HG03039 (cell line): ENCODE data around the gene DYNC1LI2.

Source experiments
- ATAC-seq: cut with Tn5 transposase; IDR thresholded peaks from one replicate; pipeline ENCODE4 v1.9.1; 2021; ENCODE audit warnings: mild to moderate bottlenecking, moderate library complexity; ENCODE audit not compliant: unreplicated experiment

The DYNC1LI2 gene

GRCh38 chr16:66740533-66740932 is 10.9 kb downstream of the DYNC1LI2 start:
- no peak for ATAC-seq

DNA sequence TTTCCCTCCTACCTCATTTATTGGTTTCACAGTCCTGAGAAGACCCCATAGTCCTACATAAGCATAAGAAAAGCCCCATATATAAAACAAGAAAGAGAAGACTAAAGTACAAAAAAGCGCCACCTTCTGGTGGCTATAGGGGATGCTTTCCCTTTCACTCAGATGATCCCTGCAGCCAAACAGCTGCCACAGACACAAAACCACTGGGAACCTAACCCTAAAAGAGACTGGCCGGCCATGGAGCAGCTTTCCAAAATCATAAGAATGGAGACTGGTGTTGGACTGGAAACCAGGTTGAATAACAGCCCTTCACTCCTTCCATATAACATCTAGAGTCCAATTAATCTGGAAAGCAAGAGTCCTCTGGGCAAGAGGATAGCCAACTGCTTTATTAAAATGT is 11.4 kb downstream of the DYNC1LI2 start:
- no peak for ATAC-seq

GRCh38 chr16:66735891-66736290 is 15.5 kb downstream of the DYNC1LI2 start:
- no peak for ATAC-seq

GRCh38 chr16:66731101-66731500 is 20.3 kb downstream of the DYNC1LI2 start:
- no peak for ATAC-seq

GRCh38 chr16:66728804-66729203 is 22.6 kb downstream of the DYNC1LI2 start:
- ATAC-seq = no peak

- no peak for ATAC-seq
Measured at GRCh38 chr16:66728117-66728787, 23.2 kb downstream of the DYNC1LI2 start.

GRCh38 chr16:66720766-66721165 is 30.6 kb downstream of the DYNC1LI2 start:
- ATAC-seq = no peak

- ATAC-seq = no peak
Measured at GRCh38 chr16:66719246-66719645, 32.2 kb downstream of the DYNC1LI2 start.

DNA sequence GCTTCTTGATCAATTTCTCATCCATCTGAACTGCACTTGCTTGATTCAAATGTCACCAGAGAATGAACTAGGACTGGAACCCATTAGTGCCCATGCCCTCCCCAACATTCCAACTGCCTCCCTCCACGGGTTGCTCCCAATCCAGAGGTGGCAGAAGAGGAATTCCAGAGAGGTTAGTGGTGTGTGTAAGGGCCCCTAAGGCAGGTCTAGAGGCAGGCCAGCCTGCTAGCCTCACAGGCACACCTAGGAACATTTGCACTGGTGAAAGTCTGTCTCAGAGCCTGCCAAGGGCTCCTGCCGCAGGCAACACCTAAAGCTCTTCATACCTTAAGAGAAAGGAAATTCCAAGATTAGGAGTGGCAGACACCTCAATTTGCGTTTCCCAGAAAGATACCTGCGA is 33.6 kb downstream of the DYNC1LI2 start:
- no peak for ATAC-seq

GRCh38 chr16:66717112-66717675 is 34.2 kb downstream of the DYNC1LI2 start:
- no peak for ATAC-seq

DNA sequence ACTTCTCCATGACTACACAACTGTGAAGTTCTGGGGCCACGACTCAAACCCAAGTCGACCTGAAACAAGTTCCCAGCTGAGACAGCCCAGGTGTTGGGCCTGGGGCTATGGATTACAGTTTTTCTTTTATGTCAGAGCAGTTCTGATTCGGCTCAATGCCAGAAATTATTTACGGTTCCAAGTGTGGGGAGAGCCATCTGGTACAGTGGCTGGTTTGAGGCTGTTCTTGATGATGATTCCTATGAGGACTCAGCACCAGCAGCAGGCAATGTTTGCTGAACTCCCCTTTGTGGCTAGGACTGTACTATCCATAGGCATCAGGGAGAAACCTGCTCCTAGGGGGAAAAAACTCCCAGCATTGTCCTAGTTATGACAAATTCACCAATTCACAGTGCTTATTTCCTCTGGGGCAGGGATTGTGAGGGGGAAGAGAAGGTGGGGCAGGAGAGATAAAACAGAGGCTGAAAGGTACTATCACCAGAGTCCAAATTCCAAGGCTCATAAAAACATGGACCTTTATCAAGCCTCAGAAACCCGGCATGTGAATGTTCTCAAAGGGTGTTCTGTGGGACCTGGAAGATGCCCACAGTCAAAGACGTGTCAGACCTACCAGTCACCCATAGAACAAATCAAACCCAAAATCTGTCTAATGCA is 36.6 kb downstream of the DYNC1LI2 start:
- no peak for ATAC-seq

DNA sequence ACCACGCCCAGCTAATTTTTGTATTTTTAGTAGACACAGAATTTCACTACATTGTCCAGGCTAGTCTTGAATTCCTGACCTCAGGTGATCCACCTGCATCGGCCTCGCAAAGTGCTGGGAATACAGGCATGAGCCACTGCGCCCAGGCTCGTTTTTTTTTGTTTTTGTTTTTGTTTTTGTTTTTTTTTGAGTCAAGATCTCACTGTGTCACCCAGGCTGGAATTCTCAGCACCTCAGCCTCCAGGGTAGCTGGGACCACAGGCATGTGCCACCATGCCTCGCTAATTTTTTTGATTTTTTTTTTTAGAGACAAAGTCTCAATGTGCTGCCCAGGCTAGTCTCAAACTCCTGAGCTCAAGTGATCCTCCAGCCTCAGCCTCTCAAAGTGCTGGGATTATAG is 37.3 kb downstream of the DYNC1LI2 start:
- ATAC-seq = no peak

DNA sequence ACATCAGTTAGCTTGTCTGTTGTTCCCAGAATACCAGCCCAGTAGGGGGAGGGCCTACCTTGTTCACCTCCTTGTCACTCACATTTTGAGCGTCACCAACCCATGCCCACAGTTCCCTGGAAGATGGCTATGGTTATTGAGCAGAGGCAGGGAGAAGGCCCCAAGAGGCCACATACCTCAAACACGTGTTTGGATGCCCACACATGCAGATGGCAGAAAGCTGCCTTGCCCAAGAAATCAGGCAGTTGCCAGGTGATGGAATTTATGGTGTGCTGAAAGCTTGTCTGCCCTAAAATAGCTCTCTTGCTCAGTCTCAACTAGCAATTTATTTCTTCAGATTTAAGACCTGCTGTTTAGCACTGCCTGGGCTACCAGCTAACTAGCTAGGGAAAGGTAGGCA is 38.3 kb downstream of the DYNC1LI2 start:
- ATAC-seq = no peak

DNA sequence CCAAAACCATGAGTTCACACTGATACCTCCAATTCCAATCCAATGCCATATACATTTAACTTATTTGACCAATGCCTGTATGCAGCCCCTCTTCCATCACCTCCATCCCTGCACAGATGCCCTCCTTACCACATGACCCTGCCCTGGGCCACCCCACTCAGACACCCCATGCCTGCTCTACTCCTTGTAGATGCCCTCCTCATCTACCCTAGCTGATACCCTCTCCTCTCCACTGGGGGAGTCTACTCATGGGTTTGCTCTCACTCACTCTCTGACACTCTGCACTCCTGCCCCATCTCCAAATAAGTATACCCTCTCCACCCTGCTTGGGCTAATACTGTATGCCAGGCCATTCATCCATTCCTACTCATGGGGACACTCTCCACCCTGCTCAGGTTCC is 38.9 kb downstream of the DYNC1LI2 start:
- ATAC-seq = no peak

DNA sequence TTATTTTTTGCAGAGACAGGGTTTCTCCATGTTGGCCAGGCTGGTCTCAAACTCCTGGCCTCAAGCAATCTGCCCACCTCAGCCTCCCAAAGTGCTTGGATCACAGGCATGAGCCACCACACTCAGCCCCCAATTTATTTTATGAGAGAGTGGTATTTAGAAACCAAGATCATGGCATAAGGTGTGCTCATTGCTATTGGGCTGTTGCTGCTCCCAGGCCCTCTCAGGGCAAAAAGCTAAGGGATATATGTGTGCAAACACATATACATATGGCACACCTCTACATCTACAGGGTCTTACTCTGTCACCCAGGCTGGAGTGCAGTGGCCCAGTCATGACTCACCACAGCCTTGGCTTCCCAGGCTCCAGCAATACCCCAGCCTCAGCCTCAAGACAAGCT is 39.8 kb downstream of the DYNC1LI2 start:
- no peak for ATAC-seq

GRCh38 chr16:66706506-66706880 is 44.9 kb downstream of the DYNC1LI2 start:
- no peak for ATAC-seq

DNA sequence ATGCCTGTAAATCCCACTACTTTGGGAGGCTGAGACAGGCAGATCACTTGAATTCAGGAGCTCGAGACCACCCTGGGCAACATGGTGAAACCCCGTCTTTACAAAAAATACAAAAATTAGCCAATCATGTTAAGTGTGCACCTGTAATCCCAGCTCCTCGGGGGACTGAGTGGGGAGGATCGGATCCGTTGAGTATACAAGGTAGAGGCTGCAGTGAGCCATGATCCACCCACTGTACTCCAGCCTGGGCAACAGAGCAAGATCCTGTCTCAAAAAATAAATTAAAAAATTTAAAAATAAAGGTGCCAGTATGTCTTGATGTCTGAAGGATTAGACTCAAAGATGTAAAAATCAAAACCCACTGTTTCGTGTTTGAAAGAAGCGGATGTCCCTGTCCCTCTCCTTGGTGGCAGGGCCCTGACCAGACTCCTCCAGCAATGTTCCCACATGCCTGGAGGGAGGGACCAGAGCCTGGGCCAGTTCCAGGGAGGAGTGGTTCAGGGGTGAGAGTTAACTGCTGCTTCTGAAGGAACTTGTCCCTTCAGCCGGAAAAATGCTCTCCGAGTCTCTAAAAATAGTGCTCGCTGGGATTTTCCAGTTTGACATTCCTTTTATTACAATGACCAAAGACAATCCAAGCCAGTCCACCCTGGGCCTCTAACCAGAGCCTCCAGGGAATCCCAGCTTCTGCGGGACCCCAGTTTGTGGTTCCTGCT is 45.5 kb downstream of the DYNC1LI2 start:
- no peak for ATAC-seq

DNA sequence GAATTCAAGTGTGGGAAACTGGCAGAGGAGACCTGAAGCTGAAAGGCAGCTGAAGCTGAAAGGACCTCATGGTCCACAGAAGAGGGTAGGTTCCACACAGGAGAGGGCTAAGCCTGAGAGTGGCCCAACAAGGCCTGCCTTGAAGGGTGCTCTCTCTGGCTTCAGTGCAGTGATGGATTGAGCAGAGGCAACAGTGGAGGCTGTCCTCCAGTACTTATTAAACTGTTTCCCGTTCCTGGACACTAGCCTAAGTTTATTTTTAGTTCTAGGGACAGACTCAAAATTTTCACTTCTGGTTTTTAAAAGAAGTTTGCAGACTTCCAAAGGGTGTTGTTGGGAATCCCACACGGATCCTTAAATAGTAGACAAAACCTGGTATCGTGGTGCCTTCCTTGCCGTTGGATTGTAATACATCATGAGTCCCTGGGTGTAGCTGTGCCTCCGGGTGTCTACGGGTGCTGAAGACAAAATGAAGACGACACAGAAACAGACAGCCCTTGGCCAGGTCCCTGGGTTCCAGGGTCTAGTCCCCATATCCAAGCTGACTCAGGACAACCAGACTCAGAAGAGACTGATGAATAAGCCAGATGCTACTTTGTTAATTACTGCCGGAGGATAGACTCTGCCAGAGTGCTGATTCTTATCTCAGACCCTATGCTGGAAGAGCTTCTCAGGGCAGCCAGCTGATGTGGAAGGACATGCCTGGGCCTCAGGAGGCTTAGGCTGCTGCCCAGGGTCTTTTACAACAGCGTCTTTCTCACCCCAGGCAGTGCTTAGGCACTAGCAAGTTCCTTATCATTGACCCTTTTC is 47.8 kb downstream of the DYNC1LI2 start:
- no peak for ATAC-seq

DNA sequence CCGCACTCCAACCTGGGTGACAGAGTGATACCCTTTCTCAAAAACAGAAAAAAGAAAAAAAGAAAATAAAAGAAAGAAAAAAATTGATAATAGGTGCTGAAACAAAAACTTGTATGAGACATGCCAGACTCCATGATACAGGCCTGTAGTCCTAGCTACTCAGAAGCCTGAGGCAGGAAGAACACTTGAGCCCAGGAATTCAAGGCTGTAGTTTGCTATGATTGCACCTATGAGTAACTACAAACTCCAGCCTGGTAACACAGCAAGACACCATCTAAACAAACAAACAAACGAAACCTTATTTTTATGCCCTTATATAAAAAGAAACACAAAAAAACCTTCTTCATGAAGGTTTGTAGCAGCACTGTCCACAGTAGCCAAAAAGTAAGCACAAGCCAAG is 49.9 kb downstream of the DYNC1LI2 start:
- ATAC-seq = no peak

- ATAC-seq = no peak
Measured at GRCh38 chr16:66701026-66701425, 50.4 kb downstream of the DYNC1LI2 start.

DNA sequence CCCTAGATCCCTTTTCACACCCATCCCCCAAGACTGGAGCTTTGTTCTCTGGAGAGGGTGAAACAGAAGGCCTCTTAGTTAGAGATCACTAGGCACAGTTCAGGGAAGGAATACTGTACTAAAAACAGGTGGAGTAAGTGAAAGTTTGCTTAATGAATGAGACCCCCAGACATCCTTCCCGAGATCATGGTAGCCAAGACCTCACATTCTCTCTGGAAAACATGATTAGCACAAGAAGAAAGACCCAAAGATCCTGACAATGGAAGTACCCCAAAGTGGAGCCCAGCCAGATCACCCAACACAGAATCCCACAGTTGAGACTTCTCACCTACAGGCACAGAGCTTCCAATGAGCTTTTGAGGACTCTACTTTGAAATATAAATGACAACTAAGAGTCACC is 51.5 kb downstream of the DYNC1LI2 start:
- no peak for ATAC-seq
